Cardiac muscle cell (in vitro differentiated cells and primary cell): ENCODE data around the gene CCDC88C. TPM values are rescaled to one million over a fixed set of nuclear protein-coding genes. Genes with fewer than 3 reads are reported as not detected.

Experiments
- DNase-seq, 2 donors: peaks; one replicate each; pipeline versions ENCODE4 v3.0.0 to v3.0.0-alpha.2; 2010 to 2017; ENCODE audit warnings: low read depth in 1 of 2, low spot score in 1 of 2
- H3K27ac ChIP-seq: fragments of 200-600 bp; sonication (generic); 2 replicates; pipeline ENCODE4 v1.5.1; 2016
- H3K27me3 ChIP-seq: fragments of 200-600 bp; sonication (generic); 2 replicates; pipeline ENCODE4 v1.6.0; 2016; ENCODE audit warnings: control low read depth
- H3K36me3 ChIP-seq: fragments of 200-600 bp; sonication (generic); 2 replicates; pipeline ENCODE4 v1.5.1; 2016; ENCODE audit warnings: control low read depth
- H3K4me1 ChIP-seq: fragments of 200-600 bp; sonication (generic); 2 replicates; pipeline ENCODE4 v1.8.1; 2017; ENCODE audit warnings: low read depth, mild to moderate bottlenecking, mixed run types
- H3K4me3 ChIP-seq: fragments of 200-600 bp; sonication (generic); 2 replicates; pipeline ENCODE4 v1.5.1; 2016; ENCODE audit warnings: mild to moderate bottlenecking
- H3K9me3 ChIP-seq: fragments of 200-600 bp; sonication (generic); 2 replicates; pipeline ENCODE4 v1.5.1; 2017; ENCODE audit warnings: low read depth, mild to moderate bottlenecking, control low read depth
- polyA plus RNA-seq: library from polyadenylated mRNA; unstranded; fragments of >200 nt; fragmentation: Nextera tagmentation; extraction: Ambion mirVana; gene quantifications from 2 replicates; pipeline ENCODE4 v1.2.1, GENCODE V29; 2016
- total RNA-seq: library from RNA; depleted of rRNA; stranded (reverse); fragments of >200 nt; gene quantifications from 2 replicates; pipeline ENCODE4 v1.2.3, GENCODE V29; 2016
- TF ChIP-seq, protein P1 (sequence below): IDR thresholded peaks from 2 replicates; pipeline ENCODE4 v1.5.1; 2012; ENCODE audit warnings: low read depth, mild to moderate bottlenecking, low read length

Gene CCDC88C
- total and polyA plus RNA-seq, 2 experiments from 2014 or later = 0.49 to 1.2 TPM

DNA sequence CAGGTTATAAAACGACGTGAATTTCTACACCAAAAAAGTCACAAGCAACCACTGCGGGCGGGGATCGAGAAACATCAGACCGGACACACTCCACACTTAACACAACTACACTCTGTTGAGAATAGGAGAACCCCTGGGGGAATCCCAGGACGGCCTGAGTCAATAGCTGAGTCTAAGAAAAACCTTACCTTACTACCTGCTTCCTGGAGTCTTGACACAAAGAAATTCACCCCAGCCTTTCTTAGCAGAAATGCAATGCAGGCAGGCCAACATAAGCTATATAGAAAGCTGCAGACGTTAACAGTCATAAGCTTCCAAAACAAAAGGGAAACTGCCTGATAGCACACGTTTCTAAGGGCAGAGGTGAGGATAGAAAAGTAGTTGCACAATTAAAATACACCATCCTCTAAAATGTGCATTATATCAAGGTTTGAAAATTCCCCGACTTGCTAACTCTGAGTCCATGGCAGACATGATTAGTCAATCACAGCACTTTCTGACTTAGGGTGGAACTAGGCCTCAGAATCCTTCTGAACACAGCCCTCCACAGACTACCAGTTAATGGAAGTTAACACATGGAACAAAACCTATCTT, 68.0 kb downstream of the CCDC88C start:
- TF ChIP-seq, protein P1, sequence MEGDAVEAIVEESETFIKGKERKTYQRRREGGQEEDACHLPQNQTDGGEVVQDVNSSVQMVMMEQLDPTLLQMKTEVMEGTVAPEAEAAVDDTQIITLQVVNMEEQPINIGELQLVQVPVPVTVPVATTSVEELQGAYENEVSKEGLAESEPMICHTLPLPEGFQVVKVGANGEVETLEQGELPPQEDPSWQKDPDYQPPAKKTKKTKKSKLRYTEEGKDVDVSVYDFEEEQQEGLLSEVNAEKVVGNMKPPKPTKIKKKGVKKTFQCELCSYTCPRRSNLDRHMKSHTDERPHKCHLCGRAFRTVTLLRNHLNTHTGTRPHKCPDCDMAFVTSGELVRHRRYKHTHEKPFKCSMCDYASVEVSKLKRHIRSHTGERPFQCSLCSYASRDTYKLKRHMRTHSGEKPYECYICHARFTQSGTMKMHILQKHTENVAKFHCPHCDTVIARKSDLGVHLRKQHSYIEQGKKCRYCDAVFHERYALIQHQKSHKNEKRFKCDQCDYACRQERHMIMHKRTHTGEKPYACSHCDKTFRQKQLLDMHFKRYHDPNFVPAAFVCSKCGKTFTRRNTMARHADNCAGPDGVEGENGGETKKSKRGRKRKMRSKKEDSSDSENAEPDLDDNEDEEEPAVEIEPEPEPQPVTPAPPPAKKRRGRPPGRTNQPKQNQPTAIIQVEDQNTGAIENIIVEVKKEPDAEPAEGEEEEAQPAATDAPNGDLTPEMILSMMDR = no peak
- Histone ChIP-seq H3K4me1 (no peaks in the 10 kb centered on the region), H3K9me3 (no peaks in the 10 kb centered on the region), H3K4me3 (no peak overlapping the region), H3K27me3 (peaks cover 45% of the 10 kb centered on the region), H3K27ac (no peak overlapping the region), H3K36me3 (no peaks in the 10 kb centered on the region)
- no peak for DNase-seq

- DNase-seq = no peak
- Histone ChIP-seq H3K9me3 (no peaks in the 10 kb centered on the region), H3K27me3 (peaks cover 40% of the 10 kb centered on the region), H3K27ac (no peak overlapping the region), H3K4me1 (no peaks in the 10 kb centered on the region), H3K36me3 (no peaks in the 10 kb centered on the region), H3K4me3 (no peak overlapping the region)
- TF ChIP-seq, protein P1 = no peak
These were observed 68.7 kb downstream of the CCDC88C start for GRCh38 chr14:91348845-91349465.

DNA sequence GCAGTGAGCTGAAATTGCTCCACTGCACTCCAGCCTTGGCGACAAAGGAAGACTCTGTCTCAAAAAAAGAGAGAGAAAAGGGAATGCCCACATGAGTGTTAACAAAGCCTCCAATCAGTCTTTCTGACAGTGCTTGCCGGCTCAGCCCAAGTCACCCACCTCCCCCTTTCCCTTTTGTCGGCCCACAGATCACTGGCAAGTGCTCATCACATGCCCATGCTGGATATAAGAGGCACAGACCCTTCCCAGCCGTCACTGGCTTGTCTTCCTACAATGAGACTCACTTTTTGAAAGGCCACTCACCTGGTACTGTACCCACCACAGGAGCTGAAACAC, 70.8 kb downstream of the CCDC88C start:
- Histone ChIP-seq H3K27ac (no peak overlapping the region), H3K36me3 (no peaks in the 10 kb centered on the region), H3K4me1 (peaks cover 4% of the 10 kb centered on the region), H3K4me3 (no peak overlapping the region), H3K27me3 (peaks cover 23% of the 10 kb centered on the region), H3K9me3 (no peaks in the 10 kb centered on the region)
- TF ChIP-seq, protein P1 = no peak
- no peak for DNase-seq

DNA sequence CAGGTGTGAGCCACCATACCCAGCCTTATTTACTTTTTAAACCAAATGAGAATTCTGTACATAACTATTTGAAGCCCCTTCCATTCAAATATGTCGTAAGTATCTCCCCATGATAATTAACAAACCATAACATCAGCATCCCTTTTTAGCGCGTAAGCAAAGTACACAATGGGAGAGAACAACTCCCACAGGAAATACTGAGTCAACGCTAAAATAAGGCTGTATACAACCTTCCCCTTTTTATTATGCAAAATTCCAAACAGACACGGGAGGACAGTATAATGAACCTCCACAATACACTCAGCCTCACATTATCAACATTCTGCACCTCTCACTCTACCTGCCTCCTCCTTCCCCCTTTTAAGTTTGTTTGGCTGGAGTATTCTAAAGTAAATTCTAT, 73.5 kb downstream of the CCDC88C start:
- no peak for DNase-seq
- no peak overlapping the region for H3K27ac ChIP-seq
- peaks cover 11% of the 10 kb centered on the region for H3K4me1 ChIP-seq
- H3K9me3 ChIP-seq = no peaks in the 10 kb centered on the region
- H3K36me3 ChIP-seq = no peaks in the 10 kb centered on the region
- H3K27me3 ChIP-seq = peaks cover 22% of the 10 kb centered on the region
- no peak overlapping the region for H3K4me3 ChIP-seq
- TF ChIP-seq, protein P1 = no peak

DNA sequence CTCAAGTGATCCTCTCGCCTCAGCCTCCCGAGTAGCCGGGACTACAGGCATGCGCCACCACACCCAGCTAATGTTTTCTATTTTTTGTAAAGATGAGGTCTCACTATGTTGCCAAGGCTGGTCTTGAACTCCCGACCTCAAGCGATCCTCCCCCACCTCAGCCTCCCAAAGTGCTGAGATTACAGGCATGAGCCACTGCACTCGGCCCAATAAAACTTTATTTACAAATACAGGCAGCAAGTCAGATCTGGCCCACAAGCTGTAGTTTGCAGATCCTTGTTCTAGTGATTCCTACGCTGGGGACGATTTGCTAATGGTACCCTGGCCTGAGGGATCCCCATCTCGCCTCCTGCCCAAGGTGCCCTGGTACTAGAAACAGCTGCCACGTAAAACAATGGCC, 74.6 kb downstream of the CCDC88C start:
- TF ChIP-seq, protein P1 = no peak
- peaks cover 31% of the 10 kb centered on the region for H3K27me3 ChIP-seq
- H3K36me3 ChIP-seq = no peaks in the 10 kb centered on the region
- H3K27ac ChIP-seq = no peak overlapping the region
- H3K9me3 ChIP-seq = no peaks in the 10 kb centered on the region
- no peak for DNase-seq
- peaks cover 11% of the 10 kb centered on the region for H3K4me1 ChIP-seq
- H3K4me3 ChIP-seq = no peak overlapping the region
